D721Med (cell line): Measurements from ENCODE around the gene MEGF6.

Experiments used
- DNase-seq: peaks from one replicate; pipeline ENCODE4 v3.0.0; 2011; ENCODE audit warnings: low spot score; ENCODE audit not compliant: insufficient read length
- FAIRE-seq: peaks from 2 replicates; lab custom pipeline; 2011; peaks lifted over from hg19 to GRCh38; lab: Jason Lieb, UNC
- CTCF ChIP-seq: IDR thresholded peaks from 2 replicates; pipeline ENCODE4 v1.5.1; 2012; ENCODE audit warnings: mild to moderate bottlenecking, control low read depth; ENCODE audit not compliant: insufficient read depth; ENCODE audit errors: missing control alignments

The MEGF6 gene

DNA sequence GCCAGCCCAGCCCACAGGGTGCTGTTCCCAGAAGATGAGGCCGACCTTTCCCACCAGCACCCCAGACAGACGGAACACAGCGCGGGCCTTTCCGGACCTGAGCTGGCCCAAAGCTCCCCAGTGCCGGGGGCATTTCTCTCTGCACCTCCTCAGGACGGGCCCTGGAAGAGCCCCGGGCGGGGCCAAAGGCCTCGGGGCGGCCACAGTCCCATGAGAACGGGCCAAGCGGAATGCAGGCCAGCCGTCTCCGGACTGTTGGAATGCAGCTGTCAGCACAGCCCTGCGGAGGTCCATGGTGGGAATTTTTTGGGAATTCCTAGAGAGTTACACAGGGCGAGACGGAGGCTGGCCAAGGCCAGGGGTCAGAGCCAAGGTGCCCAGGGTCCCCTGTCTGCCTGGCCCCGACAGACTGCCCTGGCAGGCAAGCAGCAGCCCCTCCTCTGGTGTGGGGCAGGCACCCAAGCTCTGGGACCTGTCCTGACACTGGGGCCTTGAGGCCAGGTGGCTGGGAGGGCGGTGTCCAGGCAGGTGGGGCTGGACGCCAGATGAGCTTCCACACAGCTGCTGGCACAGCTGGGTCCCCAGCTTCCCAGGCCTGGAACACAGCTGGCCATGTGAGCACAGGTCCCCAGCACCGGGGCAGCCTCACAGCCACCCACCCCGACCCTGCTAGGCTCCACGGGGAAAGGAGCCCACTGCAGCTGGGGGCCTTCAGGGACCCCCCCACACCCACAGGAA is 63.0 kb downstream of the MEGF6 start:
- DNase-seq (no peak), FAIRE-seq (no peak)
- no peak for TF ChIP-seq CTCF

DNA sequence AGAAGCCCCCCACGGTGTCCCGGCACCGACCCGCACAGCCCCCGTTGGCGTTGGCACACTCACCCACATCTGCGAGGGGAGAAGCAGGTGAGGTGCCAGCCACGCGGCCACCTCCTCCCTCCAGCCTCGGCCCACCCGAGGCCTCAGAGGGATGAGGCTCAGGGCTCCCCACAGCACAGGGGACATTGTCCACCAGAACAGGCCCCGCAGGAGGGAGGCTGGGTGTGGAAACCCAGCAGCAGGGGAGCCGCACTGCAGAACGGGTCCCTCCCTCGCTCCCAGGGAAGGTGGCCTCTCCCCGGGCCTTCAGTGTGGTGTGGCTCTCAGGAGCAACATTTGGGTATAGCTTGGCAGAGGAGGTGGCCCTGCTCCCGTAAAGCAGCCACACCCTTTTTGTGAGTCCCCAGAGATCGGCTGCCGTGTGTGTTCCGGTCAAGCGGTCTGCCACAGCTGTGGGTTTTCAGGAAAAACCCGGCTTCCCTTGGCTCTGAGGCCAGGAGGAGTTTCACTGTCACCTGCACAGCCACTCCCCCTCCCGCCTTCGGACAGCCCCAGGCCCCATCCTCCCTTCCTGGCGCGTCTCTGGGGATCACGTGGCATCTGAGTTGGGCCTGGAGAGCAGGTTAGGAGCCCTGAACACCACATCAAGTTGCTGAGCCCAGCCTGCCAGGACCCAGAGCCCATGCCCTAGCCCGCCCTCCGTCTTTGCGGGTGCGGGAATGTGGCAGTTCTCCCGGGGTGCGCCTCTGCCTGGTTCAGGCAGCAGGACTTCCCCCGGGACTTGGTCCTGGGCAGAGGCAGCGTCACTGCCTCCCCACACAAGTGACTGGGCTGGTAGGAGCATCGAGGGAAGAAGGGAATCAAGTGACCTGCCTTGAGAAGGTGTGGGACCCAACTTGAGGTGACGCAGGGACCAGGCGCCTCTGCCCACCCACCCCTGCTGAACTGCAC is 64.0 kb downstream of the MEGF6 start:
- FAIRE-seq (no peak), DNase-seq (no peak)
- TF ChIP-seq CTCF: no peak

DNA sequence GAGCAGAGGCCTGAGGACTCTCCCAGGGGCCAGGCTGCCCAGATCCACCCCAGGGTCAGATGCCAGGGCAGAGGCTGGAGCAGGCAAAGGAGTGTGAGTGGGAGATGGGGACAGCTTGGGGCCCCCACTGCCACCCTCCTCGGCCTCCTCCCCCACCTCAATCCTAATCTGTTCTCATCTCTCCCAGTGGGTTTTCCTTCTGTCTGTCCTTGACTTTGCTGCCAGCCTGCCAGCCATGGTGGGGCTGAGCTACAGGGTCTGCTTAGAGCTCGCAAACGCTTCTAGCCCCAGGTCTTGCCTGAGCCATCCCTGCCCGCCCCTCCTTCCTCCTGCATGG is 65.3 kb downstream of the MEGF6 start:
- FAIRE-seq (no peak), DNase-seq (no peak)
- TF ChIP-seq CTCF: no peak

DNA sequence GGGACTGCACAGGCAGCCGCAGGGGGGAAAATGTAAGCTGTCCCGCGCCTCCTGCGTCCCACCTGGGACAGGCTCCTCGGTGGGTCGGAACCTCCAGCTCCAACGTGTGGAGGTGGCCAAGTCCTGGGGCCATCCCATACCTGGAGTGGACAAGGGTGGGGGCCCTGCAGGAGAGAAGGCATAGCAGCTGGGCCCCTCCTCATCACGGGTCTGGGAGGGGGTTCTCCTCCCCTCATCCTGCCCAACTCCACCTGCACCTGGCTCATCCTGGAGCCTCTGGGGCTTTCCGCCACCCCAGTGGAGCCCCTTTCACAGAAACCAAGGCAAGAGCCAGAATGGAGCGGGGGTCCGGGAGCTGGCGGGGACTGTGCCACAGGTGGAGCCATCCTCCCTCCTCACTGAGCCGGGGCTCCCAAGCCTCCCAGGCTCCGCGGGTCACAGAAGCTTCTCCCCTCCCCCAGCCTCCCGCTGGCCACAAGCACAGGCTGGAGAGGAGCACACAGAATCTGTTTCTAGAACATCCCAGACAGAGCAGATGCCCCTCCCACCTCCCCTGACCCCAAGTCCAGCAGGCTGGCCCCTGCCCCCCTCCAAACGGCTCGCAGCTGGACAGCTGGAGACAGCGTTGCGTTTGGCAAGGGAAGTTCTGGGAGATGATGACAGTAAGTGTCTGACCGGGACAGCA is 65.8 kb downstream of the MEGF6 start:
- no peak for DNase-seq
- TF ChIP-seq CTCF: no peak
- FAIRE-seq: no peak

DNA sequence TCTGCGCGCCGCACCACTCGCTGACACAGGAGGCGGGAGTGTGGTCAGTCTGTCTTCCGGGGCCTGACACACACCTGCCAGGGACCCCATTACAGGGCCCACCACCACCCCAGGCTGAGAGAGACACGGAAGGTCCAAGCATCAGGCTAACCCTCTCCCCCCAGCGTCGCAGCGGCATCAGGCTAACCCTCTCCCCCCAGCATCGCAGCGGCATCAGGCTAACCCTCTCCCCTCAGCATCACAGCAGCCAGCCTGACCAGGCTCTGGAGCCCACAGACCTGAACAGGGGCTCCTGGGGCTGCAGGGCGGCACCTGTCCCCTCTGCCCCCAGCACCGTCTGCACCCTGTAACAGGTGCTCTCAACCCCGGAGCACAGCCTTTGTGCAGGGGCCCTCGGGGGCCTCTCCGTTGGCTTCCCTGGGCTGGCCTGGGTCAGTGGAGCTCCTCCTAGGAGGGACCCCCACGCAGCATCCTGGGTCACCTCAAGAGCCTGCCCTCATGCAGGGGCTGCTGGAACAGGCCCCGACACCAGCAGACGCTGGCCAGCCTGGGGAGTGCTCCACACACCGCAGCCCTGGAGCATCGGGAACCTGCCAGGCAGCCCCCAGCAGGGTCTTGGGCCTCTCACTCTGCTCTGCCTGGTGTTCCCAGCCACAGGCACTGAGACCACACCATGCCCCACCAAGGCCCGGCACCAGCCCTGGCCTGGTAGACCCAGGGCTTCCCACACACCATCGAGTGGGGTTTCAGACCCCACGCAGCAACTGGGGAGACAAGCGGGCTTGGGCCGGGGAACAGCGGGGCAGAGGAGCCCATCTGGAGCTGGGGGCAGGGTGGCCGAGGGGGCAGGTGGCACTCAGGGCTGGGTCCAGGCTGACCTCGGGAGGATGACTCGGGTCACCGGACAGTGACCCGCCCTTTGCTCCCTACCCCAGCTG is 67.0 kb downstream of the MEGF6 start:
- FAIRE-seq (no peak), DNase-seq (no peak)
- no peak for TF ChIP-seq CTCF
